DND-41 (cell line): Measurements from ENCODE around the gene LIPT1.

ENCODE experiments used
- CTCF ChIP-seq: IDR thresholded peaks from 2 replicates; pipeline ENCODE4 v1.5.1; 2012; ENCODE audit warnings: borderline replicate concordance, low read length, moderate library complexity, mild to moderate bottlenecking; ENCODE audit not compliant: poor library complexity, severe bottlenecking; ENCODE audit errors: extremely low read depth
- EZH2 ChIP-seq: IDR thresholded peaks from 3 replicates; pipeline ENCODE4 v1.6.1; 2012; ENCODE audit warnings: borderline replicate concordance, low read depth, mild to moderate bottlenecking, moderate library complexity, low read length, inconsistent platforms; ENCODE audit not compliant: severe bottlenecking

- TF ChIP-seq CTCF: no peak
- TF ChIP-seq EZH2: no peak
These were observed 2.4 kb upstream of the LIPT1 start for GRCh38 chr2:99152199-99152895.
